Measurements from ENCODE around the gene GOLGA2. TPM values are rescaled to one million over a fixed set of nuclear protein-coding genes. Genes with fewer than 3 reads are reported as not detected.
A peak's percentile ranks its signal among the peaks of the same experiment; 100 is the strongest.

Gene GOLGA2
- total RNA-seq, 1 experiment from 2014 or later: 51.0 TPM

GRCh38 chr9:128266868-128267590 is 8.8 kb downstream of the GOLGA2 start:
- Histone ChIP-seq H2BK15ac (ENCODE audit: low read depth, low read length) (no peak overlapping the region), H2BK120ac (ENCODE audit: low read depth, low read length, poor library complexity, severe bottlenecking) (no peak overlapping the region), H3T11ph (ENCODE audit: low read length) (no peak overlapping the region), H3K4me2 (ENCODE audit: insufficient read depth, insufficient read length, low read length) (no peak overlapping the region), H3K9ac (ENCODE audit: extremely low read depth, insufficient read length, low read length) (no peak overlapping the region), H3K4me1 (ENCODE audit: insufficient read depth, low read length) (no peaks in the 10 kb centered on the region), H4K5ac (ENCODE audit: insufficient read length, low read depth, low read length) (no peak overlapping the region), H3K14ac (ENCODE audit: insufficient read depth, low read length) (no peak overlapping the region), H3K9me3 (ENCODE audit: control insufficient read depth, low read depth, low read length) (no peaks in the 10 kb centered on the region), H3K27ac (ENCODE audit: insufficient read length, low read depth, low read length) (no peak overlapping the region), H2AK5ac (ENCODE audit: insufficient read length, low read length) (no peak overlapping the region), H3K79me1 (ENCODE audit: insufficient read depth, low read depth, low read length, poor library complexity, severe bottlenecking) (no peaks in the 10 kb centered on the region), H2AFZ (ENCODE audit: low read length) (no peak overlapping the region), H3K18ac (ENCODE audit: insufficient read length, low read depth, low read length) (no peak overlapping the region), H2BK12ac (ENCODE audit: insufficient read length, low read depth, low read length) (no peak overlapping the region), H3K56ac (ENCODE audit: insufficient read length, low read depth, low read length) (no peak overlapping the region), H4K20me1 (ENCODE audit: control insufficient read depth, insufficient read depth, insufficient read length) (no peaks in the 10 kb centered on the region), H2BK5ac (ENCODE audit: insufficient read length, low read length) (no peak overlapping the region), H3K23ac (ENCODE audit: insufficient read length, low read depth, low read length) (no peak overlapping the region), H4K8ac (replicated peaks; ENCODE audit: insufficient read length, low read depth, low read length) (no peak overlapping the region), H3K79me2 (ENCODE audit: insufficient read depth, low read length) (no peaks in the 10 kb centered on the region), H2BK20ac (ENCODE audit: low read depth, low read length, poor library complexity, severe bottlenecking) (no peak overlapping the region), H3K23me2 (ENCODE audit: insufficient read length, low read depth, low read length, poor library complexity, severe bottlenecking) (no peaks in the 10 kb centered on the region), H3K4ac (ENCODE audit: low read depth, low read length) (no peak overlapping the region), H3K27me3 (ENCODE audit: insufficient read depth, low read length) (no peaks in the 10 kb centered on the region), H4K91ac (ENCODE audit: insufficient read length, low read depth, low read length) (no peak overlapping the region)
- no peaks in the 10 kb centered on the region; the same call in 1 of the 2 replicates for H3K27me3 Mint-ChIP-seq (ENCODE audit: low read depth)
- peaks cover 15 to 51% (median 46%) of the 10 kb centered on the region in 3 experiments; a peak in 6 of 7 replicates for H3K36me3 Mint-ChIP-seq (ENCODE audit: insufficient read depth in 1 of 3, low read depth in 3 of 3)
- H3K27ac Mint-ChIP-seq: peak overlapping the region in 1 of 3 experiments; percentile 67; a peak in 2 of 7 replicates
- no peaks in the 10 kb centered on the region for H3K4me1 Mint-ChIP-seq
- H3K4me3 Mint-ChIP-seq: no peak overlapping the region; a peak in 1 of 5 replicates
- WGBS (ENCODE audit: extremely low coverage, insufficient read length, low lambda C conversion rate): no CpG with 5 or more reads among the region's 15 CpGs
- H3K9me3 Mint-ChIP-seq: no peaks in the 10 kb centered on the region
- no peak for DNase-seq
- TF ChIP-seq CTCF (conservative IDR thresholded peaks at IDR 0.05): no peak
